CD8-positive, alpha-beta memory T cell (primary cell): ENCODE data around the gene MCM10. TPM values are rescaled to one million over a fixed set of nuclear protein-coding genes. Genes with fewer than 3 reads are reported as not detected.
"Not testable (repeated sequence)": the region's sequence is repeated elsewhere in the genome, so short reads cannot be mapped to it uniquely, and the experiment has no call there.

Experiments
- CTCF ChIA-PET: fragments of 350-600 bp; sonication (Branson Sonifier 250); formaldehyde crosslinking; loops from one replicate; lab custom pipeline; 2021; ENCODE audit warnings: antibody characterized with exemption; lab: Charles Lee
- POLR2A ChIA-PET: fragments of 350-600 bp; sonication (Branson Sonifier 250); formaldehyde crosslinking; loops from one replicate; lab custom pipeline; 2021; ENCODE audit warnings: antibody characterized with exemption; lab: Charles Lee
- DNase-seq, 5 donors: peaks; one replicate each; pipeline versions ENCODE4 v3.0.0 to v3.0.0-alpha.2; 2020 to 2022; ENCODE audit warnings: mixed read lengths in 1 of 5
- H3K27ac ChIP-seq: one replicate; pipeline ENCODE4 v1.7.0; 2013; ENCODE audit warnings: low read depth, mild to moderate bottlenecking, low read length, moderate library complexity
- H3K27me3 ChIP-seq: 2 replicates; pipeline ENCODE4 v1.7.0; 2013; ENCODE audit warnings: low read length, mild to moderate bottlenecking; ENCODE audit not compliant: insufficient read depth, poor library complexity, severe bottlenecking
- H3K36me3 ChIP-seq: 2 replicates; pipeline ENCODE4 v1.7.0; 2013; ENCODE audit warnings: mild to moderate bottlenecking, low read length, moderate library complexity; ENCODE audit not compliant: insufficient read depth
- H3K4me1 ChIP-seq: 2 replicates; pipeline ENCODE4 v1.7.0; 2013; ENCODE audit warnings: mild to moderate bottlenecking, low read length, moderate library complexity; ENCODE audit not compliant: insufficient read depth
- H3K4me3 ChIP-seq: 2 replicates; pipeline ENCODE4 v1.7.0; 2013; ENCODE audit warnings: mild to moderate bottlenecking, low read length
- H3K9me3 ChIP-seq: 2 replicates; pipeline ENCODE4 v1.7.0; 2013; ENCODE audit warnings: mild to moderate bottlenecking, low read length
- H3K27ac Mint-ChIP-seq, 8 donors: one replicate each; pipeline ENCODE4 v1.8.0; 2020 to 2021; ENCODE audit warnings: mixed read lengths in 8 of 8, mild to moderate bottlenecking in 6 of 8, inconsistent platforms in 3 of 8, moderate library complexity in 3 of 8
- H3K27me3 Mint-ChIP-seq, 2 donors: one replicate each; pipeline ENCODE4 v1.8.0; 2020 to 2021; ENCODE audit warnings: mixed read lengths in 2 of 2, mild to moderate bottlenecking in 1 of 2, moderate library complexity in 1 of 2
- H3K36me3 Mint-ChIP-seq, 3 donors: one replicate each; pipeline ENCODE4 v1.8.0; 2020 to 2021; ENCODE audit warnings: mixed read lengths in 3 of 3, inconsistent platforms in 1 of 3, mild to moderate bottlenecking in 1 of 3
- H3K4me1 Mint-ChIP-seq, 3 donors: one replicate each; pipeline ENCODE4 v1.8.0; 2020 to 2021; ENCODE audit warnings: mixed read lengths in 3 of 3, inconsistent platforms in 1 of 3, mild to moderate bottlenecking in 1 of 3
- H3K4me3 Mint-ChIP-seq, 7 donors: one replicate each; pipeline ENCODE4 v1.8.0; 2020 to 2021; ENCODE audit warnings: mixed read lengths in 7 of 7, mild to moderate bottlenecking in 6 of 7, moderate library complexity in 4 of 7, inconsistent platforms in 2 of 7
- H3K9me3 Mint-ChIP-seq, 5 donors: one replicate each; pipeline ENCODE4 v1.8.0; 2020 to 2022; ENCODE audit warnings: mixed read lengths in 5 of 5, mild to moderate bottlenecking in 3 of 5, moderate library complexity in 2 of 5, inconsistent platforms in 1 of 5
- polyA plus RNA-seq: library from polyadenylated mRNA; unstranded; fragments of 300-500 nt; fragmentation: Illumina TruSeq; gene quantifications from one replicate; pipeline ENCODE4 v1.2.3, GENCODE V29; 2021
- total RNA-seq, 2 experiments: library from RNA; stranded (reverse); gene quantifications; one replicate each; pipeline ENCODE4 v1.2.3, GENCODE V29; 2021

MCM10 gene
- total and polyA plus RNA-seq, 3 experiments from 2014 or later, result 71.3 to 73.1 TPM; not detected in 1

GRCh38 chr10:13224210-13224995, 63.0 kb downstream of the MCM10 start:
- CTCF ChIA-PET, result no interaction called here
- no peak for DNase-seq
- Histone ChIP-seq H3K27me3 (no peaks in the 10 kb centered on the region), H3K9me3 (no peaks in the 10 kb centered on the region), H3K36me3 (no peaks in the 10 kb centered on the region), H3K4me1 (no peaks in the 10 kb centered on the region), H3K4me3 (no peak overlapping the region), H3K27ac (no peak overlapping the region)
- POLR2A ChIA-PET, result no interaction called here
- peaks cover 0 to 5% of the 10 kb centered on the region in 2 donors for H3K27me3 Mint-ChIP-seq
- no peaks in the 10 kb centered on the region for H3K9me3 Mint-ChIP-seq
- H3K4me1 Mint-ChIP-seq, result no peaks in the 10 kb centered on the region
- H3K36me3 Mint-ChIP-seq, result no peaks in the 10 kb centered on the region
- H3K27ac Mint-ChIP-seq, result no peak overlapping the region
- no peak overlapping the region for H3K4me3 Mint-ChIP-seq

DNA sequence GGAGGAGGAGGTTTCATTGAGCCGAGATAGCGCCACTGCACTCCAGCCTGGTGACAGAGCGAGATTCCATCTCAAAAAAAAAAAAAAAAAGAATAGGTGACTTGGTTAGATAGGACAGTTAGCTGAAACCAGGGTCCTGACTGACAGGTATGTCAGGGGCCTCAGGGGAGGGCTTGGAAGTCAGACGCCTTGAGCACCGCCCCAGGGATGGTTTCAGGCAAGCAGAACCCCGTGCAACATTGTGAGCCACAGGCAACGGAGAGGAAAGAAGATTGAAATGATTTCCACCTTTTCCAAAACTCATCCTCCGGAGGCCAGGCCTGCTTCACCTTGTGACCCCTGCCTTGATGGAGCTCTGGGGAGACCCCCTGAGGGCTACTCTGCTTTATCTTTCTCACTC, 64.2 kb downstream of the MCM10 start:
- ChIA-PET CTCF (no interaction called here), POLR2A (no interaction called here)
- Histone ChIP-seq H3K27me3 (no peaks in the 10 kb centered on the region), H3K4me1 (no peaks in the 10 kb centered on the region), H3K4me3 (no peak overlapping the region), H3K9me3 (no peaks in the 10 kb centered on the region), H3K27ac (no peak overlapping the region), H3K36me3 (no peaks in the 10 kb centered on the region)
- Mint-ChIP-seq H3K36me3 (no peaks in the 10 kb centered on the region), H3K4me1 (no peaks in the 10 kb centered on the region), H3K27ac (no peak overlapping the region), H3K4me3 (no peak overlapping the region), H3K27me3 (peaks cover 0 to 5% of the 10 kb centered on the region in 2 donors), H3K9me3 (no peaks in the 10 kb centered on the region)
- DNase-seq, result no peak

- DNase-seq, result no peak
- Histone ChIP-seq H3K27ac (no peak overlapping the region), H3K9me3 (no peaks in the 10 kb centered on the region), H3K27me3 (no peaks in the 10 kb centered on the region), H3K4me1 (no peaks in the 10 kb centered on the region), H3K4me3 (no peak overlapping the region), H3K36me3 (no peaks in the 10 kb centered on the region)
- no peaks in the 10 kb centered on the region for H3K36me3 Mint-ChIP-seq
- peak overlapping the region in 1 of 8 donors; percentile 21 for H3K27ac Mint-ChIP-seq
- POLR2A ChIA-PET, result no interaction called here
- no peaks in the 10 kb centered on the region for H3K4me1 Mint-ChIP-seq
- CTCF ChIA-PET, result no interaction called here
- no peaks in the 10 kb centered on the region for H3K9me3 Mint-ChIP-seq
- no peak overlapping the region for H3K4me3 Mint-ChIP-seq
- H3K27me3 Mint-ChIP-seq, result peaks cover 0 to 5% of the 10 kb centered on the region in 2 donors
Observed at GRCh38 chr10:13227031-13227430, 65.7 kb downstream of the MCM10 start.

DNA sequence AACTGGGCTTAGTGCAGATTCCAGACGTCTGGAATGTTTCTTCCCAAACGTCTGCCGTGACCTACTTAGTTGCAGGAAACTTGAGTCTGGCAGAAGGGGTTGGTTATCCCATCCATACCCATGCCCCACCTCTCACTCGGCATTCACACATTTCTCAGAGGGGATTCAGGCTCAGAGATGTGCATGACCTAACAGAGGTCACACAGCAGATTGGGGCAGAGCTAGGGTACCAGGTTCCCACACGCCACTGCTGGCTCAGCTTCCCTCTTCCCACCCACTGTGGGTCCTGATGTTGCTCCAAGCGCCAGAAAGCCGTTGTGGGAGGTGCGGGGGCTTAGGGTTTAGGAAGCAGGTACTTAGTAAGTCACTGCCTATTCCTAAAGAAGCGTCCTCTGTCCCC, 69.8 kb downstream of the MCM10 start:
- peaks cover 5 to 6% of the 10 kb centered on the region in 2 donors for H3K27me3 Mint-ChIP-seq
- H3K27me3 ChIP-seq, result no peaks in the 10 kb centered on the region
- H3K27ac ChIP-seq, result no peak overlapping the region
- no peak overlapping the region for H3K4me3 Mint-ChIP-seq
- H3K4me1 Mint-ChIP-seq, result no peaks in the 10 kb centered on the region
- H3K36me3 Mint-ChIP-seq, result no peaks in the 10 kb centered on the region
- ChIA-PET CTCF (interaction anchor here (1.0 kb wide), 1 partner anchor 33 kb away, joined by 3 read pairs; no protein-coding TSS in a partner anchor), POLR2A (no interaction called here)
- no peak overlapping the region for H3K27ac Mint-ChIP-seq
- no peaks in the 10 kb centered on the region for H3K9me3 Mint-ChIP-seq
- DNase-seq, result no peak
- H3K9me3 ChIP-seq, result no peaks in the 10 kb centered on the region
- no peak overlapping the region for H3K4me3 ChIP-seq
- H3K36me3 ChIP-seq, result no peaks in the 10 kb centered on the region
- H3K4me1 ChIP-seq, result no peaks in the 10 kb centered on the region

DNA sequence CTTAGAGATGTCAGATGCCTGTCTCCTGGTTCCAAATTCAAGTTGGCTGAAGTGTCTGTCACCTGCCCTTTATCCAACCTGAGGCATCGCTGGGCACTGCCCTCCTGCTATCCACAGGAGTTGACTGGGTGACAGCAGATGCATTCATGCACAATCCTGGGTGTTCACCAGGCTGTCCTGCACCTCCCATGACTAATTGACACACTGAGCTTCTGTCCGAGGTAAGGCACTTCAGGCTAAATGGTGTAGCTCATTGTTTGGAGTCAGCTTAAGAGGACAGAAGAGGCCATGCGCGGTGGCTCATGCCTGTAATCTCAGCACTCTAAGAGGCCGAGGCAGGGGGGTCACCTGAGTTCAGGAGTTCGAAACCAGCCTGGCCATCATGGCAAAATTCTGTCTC, 70.5 kb downstream of the MCM10 start:
- Mint-ChIP-seq H3K4me1 (no peaks in the 10 kb centered on the region), H3K4me3 (no peak overlapping the region), H3K36me3 (no peaks in the 10 kb centered on the region), H3K9me3 (no peaks in the 10 kb centered on the region), H3K27me3 (peaks cover 5 to 6% of the 10 kb centered on the region in 2 donors), H3K27ac (no peak overlapping the region)
- POLR2A ChIA-PET, result no interaction called here
- CTCF ChIA-PET, result interaction anchor here (1.0 kb wide), 1 partner anchor 33 kb away, joined by 3 read pairs; no protein-coding TSS in a partner anchor
- Histone ChIP-seq H3K4me1 (no peaks in the 10 kb centered on the region), H3K27ac (no peak overlapping the region), H3K27me3 (no peaks in the 10 kb centered on the region), H3K36me3 (no peaks in the 10 kb centered on the region), H3K9me3 (no peaks in the 10 kb centered on the region), H3K4me3 (no peak overlapping the region)
- DNase-seq, result no peak

DNA sequence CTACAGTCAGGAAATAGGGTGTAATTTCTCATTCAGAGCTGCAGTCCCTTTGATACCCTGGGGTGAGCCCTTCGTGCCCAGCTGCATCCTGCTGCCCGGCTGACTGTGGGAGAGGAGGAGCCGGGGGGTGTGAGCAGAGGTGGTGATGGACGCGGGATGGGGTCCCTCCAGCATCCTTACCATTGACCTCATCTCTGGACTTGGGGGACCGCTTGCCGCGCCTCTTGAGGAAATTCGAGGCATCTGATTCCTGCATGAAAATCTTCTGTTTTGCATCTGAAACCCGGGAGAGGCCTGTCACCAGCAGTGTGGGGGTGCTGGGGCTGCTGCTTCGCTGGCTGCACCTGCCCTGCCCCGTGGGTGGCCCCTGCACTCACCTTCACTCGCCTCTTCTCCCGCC, 72.0 kb downstream of the MCM10 start:
- no peaks in the 10 kb centered on the region for H3K4me1 Mint-ChIP-seq
- Histone ChIP-seq H3K27me3 (no peaks in the 10 kb centered on the region), H3K27ac (no peak overlapping the region), H3K4me3 (no peak overlapping the region), H3K9me3 (no peaks in the 10 kb centered on the region), H3K4me1 (no peaks in the 10 kb centered on the region), H3K36me3 (no peaks in the 10 kb centered on the region)
- H3K4me3 Mint-ChIP-seq, result no peak overlapping the region
- peaks cover 1 to 6% of the 10 kb centered on the region in 2 donors for H3K27me3 Mint-ChIP-seq
- CTCF ChIA-PET, result interaction anchor here (0.5 kb wide), 1 partner anchor 1255 kb away, joined by 3 read pairs; no protein-coding TSS in a partner anchor
- DNase-seq, result no peak
- H3K9me3 Mint-ChIP-seq, result no peaks in the 10 kb centered on the region
- H3K27ac Mint-ChIP-seq, result no peak overlapping the region
- POLR2A ChIA-PET, result no interaction called here
- H3K36me3 Mint-ChIP-seq, result no peaks in the 10 kb centered on the region

GRCh38 chr10:13234172-13234571, 72.8 kb downstream of the MCM10 start, which contains the start of gene UCMA:
UCMA (minus strand) TSS chr10:13234374; CDS start chr10:13234258, 116 bp downstream.
- Mint-ChIP-seq H3K4me3 (no peak within 1 kb of the TSS), H3K9me3 (no peaks in the 10 kb centered on the region)
- CTCF ChIA-PET, result no interaction called here

GRCh38 chr10:13234736-13235135, 73.4 kb downstream of the MCM10 start:
- CTCF ChIA-PET, result interaction anchor here (1.0 kb wide), 1 partner anchor 68 kb away, joined by 3 read pairs; no protein-coding TSS in a partner anchor

More at GRCh38 chr10:13234172-13234571, 72.8 kb downstream of the MCM10 start, which contains the start of gene UCMA:
- no peak for DNase-seq
- POLR2A ChIA-PET, result no interaction called here
- H3K4me3 ChIP-seq, result no peak within 1 kb of the TSS
- no peaks in the 10 kb centered on the region for H3K9me3 ChIP-seq
- no peak within 1 kb of the TSS for H3K27ac ChIP-seq
- Mint-ChIP-seq H3K27me3 (peaks cover 1 to 6% of the 10 kb centered on the region in 2 donors), H3K27ac (no peak within 1 kb of the TSS), H3K4me1 (no peaks in the 10 kb centered on the region), H3K36me3 (no peaks in the 10 kb centered on the region)
- H3K27me3 ChIP-seq, result no peaks in the 10 kb centered on the region
- no peaks in the 10 kb centered on the region for H3K4me1 ChIP-seq
- H3K36me3 ChIP-seq, result no peaks in the 10 kb centered on the region

More at GRCh38 chr10:13234736-13235135, 73.4 kb downstream of the MCM10 start:
- H3K9me3 Mint-ChIP-seq, H3K9me3 ChIP-seq, H3K4me3 ChIP-seq, DNase-seq, H3K27me3 Mint-ChIP-seq, H3K4me1 ChIP-seq, H3K36me3 Mint-ChIP-seq, H3K27ac ChIP-seq, H3K27ac Mint-ChIP-seq, H3K36me3 ChIP-seq, H3K4me1 Mint-ChIP-seq, H3K4me3 Mint-ChIP-seq, POLR2A ChIA-PET, H3K27me3 ChIP-seq: not testable (repeated sequence)
